ENCODE data around the gene EDRF1.

EDRF1 gene

GRCh38 chr10:125792342-125793300 is 73.1 kb downstream of the EDRF1 start:
- no peak for DNase-seq (ENCODE audit: low read depth)

- DNase-seq (ENCODE audit: low read depth), result no peak
These were observed 75.6 kb downstream of the EDRF1 start for GRCh38 chr10:125795128-125795527.

- DNase-seq (ENCODE audit: low read depth), result no peak
These were observed 76.2 kb downstream of the EDRF1 start for GRCh38 chr10:125795637-125796190.

- no peak for DNase-seq (ENCODE audit: low read depth)
These were observed 77.9 kb downstream of the EDRF1 start for GRCh38 chr10:125797424-125797823.

- DNase-seq (ENCODE audit: low read depth), result no peak
These were observed 78.6 kb downstream of the EDRF1 start for GRCh38 chr10:125797994-125798662.

GRCh38 chr10:125799451-125800182 is 80.1 kb downstream of the EDRF1 start:
- DNase-seq (ENCODE audit: low read depth), result no peak

- no peak for DNase-seq (ENCODE audit: low read depth)
These were observed 82.1 kb downstream of the EDRF1 start for GRCh38 chr10:125801574-125801973.

- DNase-seq (ENCODE audit: low read depth), result no peak
These were observed 82.6 kb downstream of the EDRF1 start for GRCh38 chr10:125802131-125802530.

- no peak for DNase-seq (ENCODE audit: low read depth)
These were observed 83.2 kb downstream of the EDRF1 start for GRCh38 chr10:125802739-125803138.

- DNase-seq (ENCODE audit: low read depth), result no peak
These were observed 88.5 kb downstream of the EDRF1 start for GRCh38 chr10:125808047-125808446.

GRCh38 chr10:125811251-125811650 is 91.7 kb downstream of the EDRF1 start:
- DNase-seq (ENCODE audit: low read depth), result no peak

- no peak for DNase-seq (ENCODE audit: low read depth)
These were observed 92.7 kb downstream of the EDRF1 start for GRCh38 chr10:125812128-125812750.
